GM19239 (cell line): ENCODE results near the gene ZFAND6.

Source experiments
- DNase-seq: peaks from one replicate; pipeline ENCODE4 v3.0.0; 2011; ENCODE audit warnings: low spot score; ENCODE audit not compliant: insufficient read length
- FAIRE-seq: peaks from 2 replicates; lab custom pipeline; 2011; peaks lifted over from hg19 to GRCh38; lab: Jason Lieb, UNC

ZFAND6 gene

DNA sequence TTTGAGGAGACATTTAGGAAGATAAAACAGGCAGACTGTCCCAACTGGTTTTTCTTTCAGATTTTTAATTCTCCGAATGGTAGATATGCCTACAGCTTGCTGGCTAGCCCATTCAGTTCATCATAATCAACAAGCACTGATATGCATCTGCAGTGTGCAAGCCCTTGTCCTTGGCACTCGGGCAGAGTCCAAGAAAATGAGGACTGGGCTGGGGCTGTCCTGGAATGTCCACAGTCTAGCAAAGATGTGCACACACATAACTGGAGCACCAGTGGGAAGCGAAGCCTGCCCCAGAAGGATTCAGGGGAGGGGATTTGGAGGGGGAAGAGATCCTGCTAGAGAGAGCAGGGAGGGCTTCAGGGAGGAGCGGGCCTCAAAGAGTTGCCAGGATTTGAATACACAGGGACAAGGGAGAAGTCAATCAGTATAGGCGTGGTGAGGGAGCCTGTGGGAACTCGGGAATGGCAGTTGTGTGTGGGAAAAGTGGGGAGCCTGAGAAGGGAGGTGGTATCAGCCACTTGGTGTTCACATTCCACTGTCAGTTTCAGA is 102.1 kb downstream of the ZFAND6 start:
- FAIRE-seq (no peak), DNase-seq (no peak)

DNA sequence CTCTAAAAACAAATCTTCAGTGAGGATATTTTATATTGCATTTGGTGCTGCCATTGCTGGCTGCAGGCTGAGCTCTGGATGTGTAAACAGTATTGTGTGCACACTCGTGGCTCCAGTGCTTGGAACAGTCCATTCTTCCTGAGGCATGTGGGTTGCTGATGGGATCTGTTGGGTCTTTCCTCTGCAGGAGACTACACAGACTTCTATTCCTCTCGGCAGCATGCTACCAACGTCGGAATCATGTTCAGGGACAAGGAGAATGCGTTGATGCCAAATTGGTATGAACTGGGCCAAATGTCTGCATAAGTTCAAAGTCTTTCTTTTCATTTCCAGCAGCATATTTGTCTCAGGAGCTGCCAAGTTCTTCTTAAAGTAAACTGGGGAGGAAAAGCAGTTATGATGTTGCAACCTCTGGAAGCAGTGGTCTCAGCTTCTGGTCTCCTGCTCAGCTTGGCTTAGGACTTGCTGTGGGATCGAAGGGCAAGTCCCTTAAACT is 102.6 kb downstream of the ZFAND6 start:
- DNase-seq (no peak), FAIRE-seq (no peak)

DNA sequence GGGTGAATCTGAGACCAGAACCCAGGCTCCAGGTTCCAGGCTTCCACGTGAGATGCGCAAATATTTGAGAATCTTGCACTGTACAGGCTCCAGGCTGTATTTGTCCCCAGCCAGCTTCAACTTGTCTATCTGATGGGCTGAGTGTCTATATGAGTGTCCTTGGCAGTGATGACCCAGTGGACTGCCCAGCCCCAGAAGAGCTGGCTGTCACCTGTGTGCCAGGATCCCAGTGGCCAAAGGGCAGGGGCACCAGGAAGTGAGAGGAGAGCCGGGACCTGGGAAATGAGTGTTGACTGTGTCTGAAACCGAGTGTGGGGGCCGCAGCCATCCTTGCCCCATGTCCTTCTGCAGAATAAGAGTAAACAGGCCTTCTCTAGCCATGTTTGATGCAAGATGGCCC is 103.7 kb downstream of the ZFAND6 start:
- FAIRE-seq (no peak), DNase-seq (no peak)

DNA sequence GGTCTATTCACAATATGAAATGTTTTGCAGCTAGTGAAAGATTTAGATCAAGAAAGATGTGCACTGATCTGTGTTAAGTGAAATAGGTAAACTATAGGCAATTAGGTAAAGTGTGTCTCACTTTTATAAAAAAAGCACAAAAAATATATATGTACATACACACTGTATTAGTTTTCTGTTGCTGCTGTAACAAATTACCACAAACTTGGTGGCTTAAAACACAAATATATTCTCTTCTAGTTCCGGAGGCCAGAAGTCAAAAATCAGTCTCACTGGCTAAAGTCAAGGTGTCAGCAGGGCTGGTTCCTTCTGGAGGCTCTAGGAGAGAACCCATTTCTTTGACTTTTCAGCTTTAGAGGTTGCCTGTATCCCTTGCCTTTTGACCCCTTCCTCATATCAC is 104.4 kb downstream of the ZFAND6 start:
- no peak for DNase-seq
- no peak for FAIRE-seq

DNA sequence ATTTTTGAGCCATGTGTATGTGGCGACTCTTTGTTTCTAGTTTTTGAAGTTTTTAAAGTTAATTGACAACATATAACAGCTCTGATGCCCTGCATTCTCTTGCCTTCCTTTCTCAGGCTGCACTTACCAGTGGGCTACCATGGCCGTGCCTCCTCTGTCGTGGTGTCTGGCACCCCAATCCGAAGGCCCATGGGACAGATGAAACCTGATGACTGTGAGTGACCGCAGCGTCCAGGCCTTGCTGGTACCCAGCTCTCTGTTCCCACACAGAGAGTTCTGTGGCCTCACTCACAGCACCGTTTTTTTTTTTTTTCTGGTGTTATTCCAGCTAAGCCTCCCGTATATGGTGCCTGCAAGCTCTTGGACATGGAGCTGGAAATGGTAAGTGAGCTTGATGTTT is 108.5 kb downstream of the ZFAND6 start:
- no peak for FAIRE-seq
- no peak for DNase-seq

DNA sequence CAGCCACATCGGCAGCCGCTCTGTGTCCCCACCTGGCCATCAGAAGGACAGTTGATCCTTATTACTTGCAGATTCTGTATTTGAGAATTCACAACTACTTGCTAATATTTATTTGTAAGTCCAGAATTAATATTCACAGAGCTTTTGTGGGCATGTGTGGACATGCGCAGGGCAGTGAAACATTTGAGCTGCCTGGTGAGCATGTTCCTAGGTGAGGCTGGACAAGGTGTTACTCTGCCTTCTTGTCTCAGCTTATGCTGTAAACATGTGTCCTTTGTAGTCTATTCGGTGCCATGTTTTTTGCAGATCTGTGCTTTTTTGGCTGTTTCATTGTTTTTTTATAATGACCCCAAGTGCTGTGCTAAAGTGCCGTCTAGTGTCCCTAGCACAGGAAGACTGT is 108.9 kb downstream of the ZFAND6 start:
- FAIRE-seq (no peak), DNase-seq (no peak)

DNA sequence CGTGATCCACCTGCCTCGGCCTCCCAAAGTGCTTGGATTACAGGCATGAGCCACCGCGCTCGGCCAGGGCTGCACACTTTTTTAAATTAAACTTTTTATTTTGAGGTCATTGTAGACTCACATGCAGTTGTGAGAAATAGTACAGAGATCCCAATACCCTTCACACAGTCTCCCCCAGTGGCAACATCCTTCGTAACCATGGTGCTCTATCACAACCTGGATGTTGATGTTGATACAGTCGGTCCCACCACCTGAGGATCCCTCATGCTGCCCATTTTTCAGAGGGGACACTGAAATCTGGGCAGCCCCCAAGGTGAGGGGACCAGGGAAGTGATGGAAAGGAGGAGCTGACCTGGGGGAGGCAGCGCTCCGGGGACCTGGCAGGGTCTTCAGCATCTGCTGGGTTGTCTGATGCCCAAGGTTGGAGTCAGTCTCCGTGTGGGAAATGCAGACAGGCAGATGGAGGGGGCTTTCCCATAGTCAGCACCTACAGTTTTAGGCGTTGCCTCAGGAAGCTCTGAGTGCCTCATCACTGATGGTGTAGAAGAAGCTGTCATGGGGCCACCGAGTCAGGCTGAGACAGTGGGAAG is 110.4 kb downstream of the ZFAND6 start:
- no peak for DNase-seq
- FAIRE-seq = no peak

DNA sequence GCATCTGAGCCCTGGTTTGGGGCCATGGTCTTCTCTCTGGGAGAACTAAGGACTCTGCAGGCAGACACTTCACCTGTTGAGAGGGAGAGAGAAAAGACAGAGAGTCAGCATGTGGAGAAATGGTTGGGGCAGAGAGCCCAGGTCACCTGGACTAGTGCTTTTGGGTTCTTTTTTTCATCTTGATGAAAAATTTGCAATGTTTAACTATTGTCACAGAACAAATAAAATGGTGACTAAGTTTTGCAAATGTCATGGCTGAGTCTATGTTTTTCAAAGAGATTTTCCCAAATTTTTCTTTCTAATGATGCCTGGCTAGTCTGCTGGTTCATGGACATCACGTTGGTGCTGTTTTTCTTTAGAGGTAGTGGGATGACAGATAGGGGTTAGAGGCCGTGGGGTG is 111.1 kb downstream of the ZFAND6 start:
- FAIRE-seq = no peak
- no peak for DNase-seq

DNA sequence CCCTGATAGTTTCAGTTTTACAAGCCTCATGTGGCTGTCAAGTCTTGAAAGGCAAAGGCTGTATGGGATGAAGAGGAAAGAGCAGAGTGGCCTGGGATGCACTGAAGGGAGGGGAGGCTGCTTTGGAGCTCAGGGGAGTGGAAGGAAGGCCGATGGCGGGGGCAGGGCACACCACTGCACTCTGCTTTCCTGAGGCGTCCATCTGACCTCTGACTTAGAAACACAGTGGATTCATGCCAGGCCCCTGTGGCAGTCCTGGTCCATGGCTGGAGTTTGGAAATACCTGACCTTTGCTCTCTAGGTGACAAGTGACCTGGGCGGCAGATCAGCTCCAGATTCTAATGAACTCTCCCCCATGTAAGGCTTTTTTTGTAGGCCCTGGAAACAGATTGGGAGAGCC is 112.3 kb downstream of the ZFAND6 start:
- DNase-seq = no peak
- FAIRE-seq = no peak

DNA sequence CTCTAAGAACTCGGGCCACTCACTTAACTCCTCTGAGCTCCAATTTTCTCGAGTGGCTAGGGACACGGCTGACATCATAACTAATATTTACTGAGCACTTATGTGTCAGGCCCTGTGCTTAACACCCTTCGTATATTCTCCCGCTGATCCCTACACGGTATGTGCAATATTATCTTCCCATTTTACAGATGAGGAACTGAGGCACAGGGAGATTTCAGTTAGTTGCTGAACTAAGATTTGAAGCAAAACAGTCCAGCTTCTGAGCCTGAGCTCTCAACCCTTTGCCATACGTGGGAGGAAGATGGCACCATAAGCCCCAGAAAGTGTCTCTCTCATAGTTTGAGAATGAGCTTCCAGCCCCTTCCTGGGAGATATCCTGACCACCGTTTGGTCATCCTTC is 112.9 kb downstream of the ZFAND6 start:
- DNase-seq (no peak), FAIRE-seq (no peak)

DNA sequence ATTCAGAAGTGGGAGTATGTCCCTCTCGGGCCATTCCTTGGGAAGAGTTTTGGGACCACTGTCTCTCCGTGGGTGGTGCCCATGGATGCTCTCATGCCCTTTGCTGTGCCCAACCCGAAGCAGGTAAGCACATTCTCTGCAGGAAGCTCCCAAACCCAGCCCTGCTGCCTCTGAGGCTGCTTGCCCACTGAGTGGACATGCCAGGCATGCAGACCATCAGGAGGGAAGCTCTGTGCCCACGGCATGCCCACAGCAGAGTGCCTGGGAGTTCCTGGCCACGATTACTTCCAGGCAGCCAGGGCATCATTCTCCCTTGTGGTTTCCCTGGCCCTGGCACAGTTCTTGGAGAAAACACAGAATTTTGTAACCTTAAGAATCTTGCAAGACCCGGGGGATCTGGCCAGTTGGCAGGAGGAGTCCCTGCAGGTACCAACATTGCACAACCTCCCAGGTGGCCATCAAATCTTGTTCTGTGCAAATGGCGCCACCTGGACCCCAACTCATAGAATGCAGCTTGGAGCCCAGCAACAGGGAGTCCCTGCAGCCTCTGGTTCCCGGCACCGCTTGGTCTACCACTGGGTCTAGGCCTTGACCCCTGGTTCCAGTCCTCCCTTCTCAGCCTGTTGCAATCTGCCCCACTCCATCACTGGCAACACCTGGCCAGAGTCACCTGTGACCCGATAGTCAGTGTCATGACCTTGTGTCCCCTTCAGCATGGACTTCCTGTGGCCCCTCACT is 113.7 kb downstream of the ZFAND6 start:
- DNase-seq (peak; percentile 75), FAIRE-seq (peak; percentile 73)

DNA sequence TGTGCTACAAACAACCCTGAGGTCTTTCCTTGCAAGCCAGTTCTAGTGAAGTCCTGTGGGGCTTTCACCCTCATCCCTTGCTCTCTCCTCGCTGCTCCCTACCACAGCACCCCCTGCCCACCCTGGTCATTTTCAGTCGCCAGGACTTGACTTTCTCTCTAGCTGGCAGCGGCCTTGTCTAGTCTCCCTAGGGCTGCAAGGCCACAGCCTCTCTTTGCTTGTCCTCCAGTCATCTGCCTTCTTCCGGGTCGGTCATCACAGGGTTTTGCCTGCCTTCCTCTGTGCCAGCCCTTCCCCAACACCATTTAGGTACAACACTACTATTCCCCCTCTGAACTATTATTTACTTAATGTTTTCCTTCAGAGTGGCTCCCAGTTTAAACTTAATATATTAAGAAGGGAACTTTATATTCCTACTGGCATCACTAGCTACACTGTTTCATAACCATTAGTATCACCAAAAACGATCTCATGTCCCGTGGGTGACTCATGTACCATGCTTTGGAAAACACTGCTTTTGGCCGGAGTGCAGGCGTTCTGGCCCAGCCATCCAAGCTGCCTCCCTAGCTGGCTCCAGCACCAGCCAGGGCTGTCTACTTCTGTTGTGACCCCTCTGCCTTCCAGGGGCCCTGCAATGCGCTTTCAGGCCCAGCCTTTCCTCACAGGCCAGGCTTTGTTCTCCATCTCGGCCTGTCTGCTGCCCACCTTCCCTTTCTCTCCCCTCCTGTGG is 114.7 kb downstream of the ZFAND6 start:
- FAIRE-seq = no peak
- no peak for DNase-seq

DNA sequence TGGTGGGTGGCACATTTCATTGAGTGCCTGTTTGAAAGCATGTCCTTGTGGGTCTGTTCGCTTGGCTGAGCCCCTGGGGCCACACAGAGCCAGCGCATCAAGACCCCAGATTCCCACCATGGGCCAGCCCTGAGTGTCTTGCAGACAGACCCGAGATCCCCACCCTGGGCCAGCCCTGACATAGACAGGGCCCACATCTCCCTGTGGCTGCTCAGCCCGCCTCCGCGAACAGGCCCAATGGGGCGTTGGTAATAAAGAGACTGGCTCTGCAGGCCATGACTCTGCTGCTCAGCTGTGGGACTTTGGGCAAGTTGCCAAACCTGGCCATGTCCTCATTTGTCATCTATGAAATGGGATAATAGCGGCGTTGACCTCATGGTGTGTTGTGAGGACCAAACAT is 116.0 kb downstream of the ZFAND6 start:
- no peak for FAIRE-seq

DNA sequence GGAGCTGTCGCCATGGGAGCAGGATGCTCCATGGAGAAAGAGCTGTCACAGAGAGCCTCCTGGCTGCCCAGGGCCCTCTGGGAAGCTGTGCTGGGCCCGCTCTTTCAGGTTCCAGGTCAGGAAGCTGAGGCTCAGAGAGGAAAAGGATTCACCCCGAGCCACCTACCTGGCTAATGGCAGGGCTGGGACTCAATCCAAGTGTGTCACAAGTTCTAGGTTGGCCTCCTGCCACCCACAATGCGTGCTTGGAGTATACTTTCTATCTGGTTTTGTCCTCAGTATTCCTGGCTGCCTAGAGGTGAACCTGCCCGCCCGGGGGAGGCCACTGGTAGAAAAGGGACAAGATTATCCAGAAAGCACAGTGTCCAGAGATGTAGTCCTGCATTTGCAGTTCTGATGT is 117.0 kb downstream of the ZFAND6 start:
- no peak for DNase-seq

More for the DNA sequence above, 116.0 kb downstream of the ZFAND6 start:
- no peak for DNase-seq

DNA sequence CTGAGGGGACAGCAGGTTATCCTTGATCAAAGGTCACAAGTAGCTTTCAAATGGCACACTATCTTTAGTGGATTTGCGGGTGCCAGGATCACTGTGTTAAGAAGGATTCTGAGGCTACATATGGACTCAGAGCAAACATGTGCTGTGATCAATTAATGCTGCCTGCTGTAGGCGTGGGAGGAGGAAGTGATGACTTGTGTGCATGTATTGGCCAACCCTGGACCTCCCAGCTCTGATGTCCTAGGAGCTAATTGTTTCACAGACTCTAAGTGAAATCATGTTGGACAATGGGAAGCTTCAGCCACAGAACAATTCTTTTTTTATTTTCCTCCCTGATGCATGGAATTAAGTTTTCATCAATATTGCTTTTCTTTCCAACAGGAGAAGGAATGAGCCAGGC is 117.7 kb downstream of the ZFAND6 start:
- no peak for FAIRE-seq
- DNase-seq = no peak

More for the DNA sequence above, 117.0 kb downstream of the ZFAND6 start:
- FAIRE-seq = no peak

DNA sequence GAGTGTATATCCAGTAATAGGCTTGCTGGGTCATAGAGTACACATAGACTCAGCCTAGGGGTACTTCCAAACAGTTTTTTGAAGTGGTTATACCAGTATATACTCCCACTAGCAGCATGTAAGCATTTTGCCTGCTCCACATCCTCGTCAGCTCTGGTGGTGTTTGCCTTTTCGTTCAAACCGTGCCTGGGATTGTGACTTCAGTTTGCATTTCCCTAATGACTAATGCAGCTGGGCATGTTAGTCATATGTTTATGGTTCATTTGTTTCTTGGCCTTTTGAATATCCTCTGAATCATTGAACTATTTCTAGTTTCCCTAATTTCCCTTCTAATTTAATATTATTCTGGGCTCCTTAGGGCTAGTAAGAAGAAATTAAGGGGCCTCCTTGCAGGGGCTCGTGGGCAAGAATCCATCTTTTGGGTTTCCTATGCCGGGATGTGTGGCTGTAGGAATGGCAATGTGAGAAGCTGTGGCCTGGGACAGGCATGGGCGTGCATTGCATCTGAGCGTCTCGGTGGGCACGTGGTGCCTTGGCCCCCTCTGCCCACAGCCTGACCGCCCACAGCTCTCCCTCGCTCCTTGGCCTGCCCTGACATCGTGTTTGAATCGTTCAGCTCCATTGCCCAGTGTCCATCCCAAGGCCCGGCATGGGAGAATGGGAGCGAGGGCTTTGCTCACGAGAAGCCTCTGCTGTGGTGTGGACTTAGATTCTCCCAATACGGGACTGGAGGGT is 119.7 kb downstream of the ZFAND6 start:
- DNase-seq (no peak), FAIRE-seq (no peak)

DNA sequence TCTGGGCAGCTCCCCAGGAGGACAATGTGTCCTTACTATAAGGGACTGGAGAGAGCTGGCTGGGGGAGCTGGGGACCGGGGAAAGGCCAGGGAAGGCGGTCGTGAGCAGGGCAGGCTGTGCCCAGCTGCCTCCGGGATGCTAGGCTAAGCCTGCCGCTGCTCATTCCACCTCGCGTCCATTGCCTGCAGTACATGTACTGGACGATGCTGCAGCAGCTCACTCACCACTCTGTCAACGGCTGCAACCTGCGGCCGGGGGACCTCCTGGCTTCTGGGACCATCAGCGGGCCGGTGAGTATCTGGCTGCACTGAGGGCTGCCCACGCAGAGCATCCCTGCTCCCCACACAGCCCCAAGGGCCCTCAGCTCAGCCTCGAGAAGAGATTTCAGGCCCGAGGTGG is 120.5 kb downstream of the ZFAND6 start:
- DNase-seq (no peak), FAIRE-seq (no peak)

DNA sequence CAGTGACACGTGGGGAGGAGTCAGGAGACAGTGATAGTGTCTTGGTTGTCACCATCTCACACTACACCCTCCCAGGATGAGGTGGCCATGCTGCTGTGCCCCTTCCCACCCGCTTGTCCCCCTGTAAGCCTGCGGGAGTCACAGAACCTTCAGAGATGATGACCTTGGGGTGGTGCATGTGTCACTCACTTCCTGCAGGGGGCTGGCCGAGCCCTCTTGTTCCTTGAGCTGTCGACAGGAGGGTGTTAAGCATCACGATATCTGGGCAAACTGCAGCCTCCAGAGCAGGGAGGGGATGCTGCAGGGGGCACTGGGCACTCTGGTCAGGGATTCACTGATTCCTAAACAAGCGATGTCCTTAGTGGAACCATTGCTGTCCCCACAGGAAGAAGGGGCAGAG is 121.0 kb downstream of the ZFAND6 start:
- no peak for FAIRE-seq
- no peak for DNase-seq

DNA sequence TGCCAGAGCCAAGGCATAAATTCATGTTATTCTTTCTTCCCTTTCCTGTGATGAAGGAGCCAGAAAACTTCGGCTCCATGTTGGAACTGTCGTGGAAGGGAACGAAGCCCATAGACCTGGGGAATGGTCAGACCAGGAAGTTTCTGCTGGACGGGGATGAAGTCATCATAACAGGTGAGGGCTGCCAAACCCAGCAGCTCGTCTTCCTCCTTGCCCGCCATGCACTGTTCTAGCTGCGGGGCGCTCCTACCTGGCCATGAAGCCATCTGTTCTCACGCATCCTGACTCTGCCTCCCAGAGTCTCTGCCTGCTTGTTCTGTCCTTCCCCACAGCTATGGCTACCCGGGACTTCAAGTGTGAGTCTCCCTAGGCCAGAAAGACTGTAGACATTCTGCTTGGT is 121.5 kb downstream of the ZFAND6 start:
- no peak for DNase-seq
- FAIRE-seq = no peak

DNA sequence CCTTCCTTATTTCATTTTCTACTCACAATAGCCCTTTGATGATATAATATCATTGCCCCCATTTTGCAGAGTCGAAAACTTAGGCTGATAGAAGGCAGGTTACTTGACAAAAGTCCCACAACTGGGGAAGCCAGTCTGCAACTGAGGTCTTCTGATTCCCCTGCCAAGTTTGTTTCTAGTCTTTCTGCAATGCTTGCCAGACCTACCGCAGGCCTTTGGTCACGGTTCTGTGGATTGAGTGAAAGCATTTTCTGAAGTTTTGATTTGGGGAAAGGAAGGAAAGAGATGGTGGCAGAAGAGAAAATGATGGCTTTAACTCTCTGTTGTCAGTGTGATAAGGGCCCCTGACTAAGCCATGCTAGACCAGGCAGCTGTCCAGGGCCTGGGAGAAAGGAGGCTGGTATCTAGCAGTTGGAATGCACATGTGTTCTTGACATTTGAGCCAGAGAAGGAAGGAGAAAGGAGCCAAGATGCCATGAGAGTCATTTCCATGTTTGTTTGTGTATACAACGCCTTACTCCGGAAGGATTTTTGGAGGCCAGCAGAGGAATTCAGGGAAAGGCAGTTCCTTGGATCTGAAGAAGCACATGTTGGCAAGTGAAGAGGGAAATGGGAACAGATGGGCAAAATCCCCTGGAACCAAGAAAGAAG is 123.3 kb downstream of the ZFAND6 start:
- DNase-seq (no peak), FAIRE-seq (no peak)
